ENCODE data around the gene PP2D1.

- TF ChIP-seq POLR2A (conservative IDR thresholded peaks at IDR 0.05) (no peak), ZNF398 (CRISPR knock-in tag; IDR thresholded peaks at IDR 0.05) (no peak), SMAD4 (CRISPR knock-in tag; conservative IDR thresholded peaks at IDR 0.05) (no peak), CTCF (IDR thresholded peaks at IDR 0.05 in 2 of 3, conservative IDR thresholded peaks at IDR 0.05 in 1 of 3; ENCODE audit: insufficient read depth in 2 of 3, low read depth in 1 of 3, low read length in 3 of 3) (no peak), POLR3A (IDR thresholded peaks at IDR 0.05; ENCODE audit: borderline replicate concordance, extremely low read depth, insufficient read depth, insufficient read length) (no peak), NR2F6 (CRISPR knock-in tag; IDR thresholded peaks at IDR 0.05) (no peak), ZNF239 (CRISPR knock-in tag; IDR thresholded peaks at IDR 0.05) (no peak), ZNF707 (CRISPR knock-in tag; conservative IDR thresholded peaks at IDR 0.05) (no peak), MEF2A (IDR thresholded peaks at IDR 0.05; ENCODE audit: control insufficient read depth, low read depth, low read length) (no peak), ZNF133 (CRISPR knock-in tag; IDR thresholded peaks at IDR 0.05) (no peak), CBX2 (IDR thresholded peaks at IDR 0.05; ENCODE audit: insufficient read depth, low read length, poor library complexity, severe bottlenecking) (no peak), MAFF (IDR thresholded peaks at IDR 0.05; ENCODE audit: low read length) (no peak)
These were observed 14.6 kb downstream of the PP2D1 start for GRCh38 chr3:19997502-19997901.

Measured in K562 (cell line).